ENCODE results near the gene ENTPD2. TPM values are rescaled to one million over a fixed set of nuclear protein-coding genes. Genes with fewer than 3 reads are reported as not detected.
"Not testable (repeated sequence)": the region's sequence is repeated elsewhere in the genome, so short reads cannot be mapped to it uniquely, and the experiment has no call there.

The ENTPD2 gene
- total RNA-seq, 4 donors from 2014 or later, result 3.6 to 17.1 (median 14.1) TPM

GRCh38 chr9:137035937-137036336 is 17.9 kb downstream of the ENTPD2 start:
- H3K4me1 ChIP-seq, result peaks cover 7 to 23% (median 18%) of the 10 kb centered on the region in 4 donors
- no peak for DNase-seq
- no peaks in the 10 kb centered on the region for H3K27me3 ChIP-seq
- 72% methylated on average over 8 of the region's 8 CpGs; no CpG with 5 or more reads in 1 of the 2 donors for WGBS, 2 donors (ENCODE audit: low coverage in 1 of 2)
- no peak overlapping the region for H3K27ac ChIP-seq
- no peak overlapping the region for H3K4me3 ChIP-seq
- H3K9me3 ChIP-seq, result no peaks in the 10 kb centered on the region
- intact Hi-C loops (cut with DNase I; ENCODE audit: low total_unique reads) (loop anchor here (2.0 kb wide), 1 partner anchor 249 kb away; no protein-coding TSS in a partner anchor), in situ Hi-C loops (cut with MboI; ENCODE audit: low pct_ligation_motif_present in 1 of 4, low pct_unique_long_range_greater_than_20kb in 1 of 4, low sequenced_read_pairs in 3 of 4) (loop anchor here in 3 of 4 donors (10.0 to 25.0 kb wide), 2 partner anchors 249 to 251 kb away; partner anchors contain the start of genes CCDC183 (in 2 of the 3) and TMEM141 (in 2 of the 3))
- no peaks in the 10 kb centered on the region for H3K36me3 ChIP-seq
- no peak for TF ChIP-seq POLR2A (IDR thresholded peaks at IDR 0.05)

GRCh38 chr9:137035507-137035834 is 18.4 kb downstream of the ENTPD2 start:
- Histone ChIP-seq H3K36me3 (no peaks in the 10 kb centered on the region), H3K27me3 (no peaks in the 10 kb centered on the region), H3K27ac (no peak overlapping the region), H3K4me3 (no peak overlapping the region), H3K9me3 (no peaks in the 10 kb centered on the region), H3K4me1 (peaks cover 7 to 26% (median 18%) of the 10 kb centered on the region in 4 donors)
- TF ChIP-seq POLR2A (IDR thresholded peaks at IDR 0.05) (no peak), POLR2AphosphoS5 (IDR thresholded peaks at IDR 0.05) (no peak), CTCF (IDR thresholded peaks at IDR 0.05) (no peak), EP300 (IDR thresholded peaks at IDR 0.05; ENCODE audit: low read depth) (no peak)
- in situ Hi-C loops (cut with MboI; ENCODE audit: low pct_ligation_motif_present in 1 of 4, low pct_unique_long_range_greater_than_20kb in 1 of 4, low sequenced_read_pairs in 3 of 4), result loop anchor here in 3 of 4 donors (10.0 to 25.0 kb wide), 2 partner anchors 248 to 251 kb away; partner anchors contain the start of genes CCDC183 (in 2 of the 3) and TMEM141 (in 2 of the 3)
- 34% methylated on average over 9 of the region's 9 CpGs; no CpG with 5 or more reads in 1 of the 2 donors for WGBS, 2 donors (ENCODE audit: low coverage in 1 of 2)
- DNase-seq, result no peak
- intact Hi-C loops (cut with DNase I; ENCODE audit: low total_unique reads), result loop anchor here (2.0 kb wide), 1 partner anchor 249 kb away; no protein-coding TSS in a partner anchor

GRCh38 chr9:137034709-137035506 is 19.0 kb downstream of the ENTPD2 start:
- Histone ChIP-seq H3K27me3 (no peaks in the 10 kb centered on the region), H3K4me3 (no peak overlapping the region), H3K4me1 (peaks cover 7 to 31% (median 19%) of the 10 kb centered on the region in 4 donors), H3K36me3 (no peaks in the 10 kb centered on the region), H3K9me3 (no peaks in the 10 kb centered on the region), H3K27ac (peak overlapping the region; percentile 27 to 66 (median 34))
- in situ Hi-C loops (cut with MboI; ENCODE audit: low pct_ligation_motif_present in 1 of 4, low pct_unique_long_range_greater_than_20kb in 1 of 4, low sequenced_read_pairs in 3 of 4) (loop anchor here in 3 of 4 donors (10.0 to 25.0 kb wide), 2 partner anchors 248 to 250 kb away; partner anchors contain the start of genes CCDC183 (in 2 of the 3) and TMEM141 (in 2 of the 3)), intact Hi-C loops (cut with DNase I; ENCODE audit: low total_unique reads) (loop anchor here (2.0 to 5.0 kb wide), 2 partner anchors 88 to 248 kb away; partner anchors contain the start of gene C8G)
- WGBS, 2 donors (ENCODE audit: low coverage in 1 of 2), result 15% methylated on average over 20 of the region's 24 CpGs; no CpG with 5 or more reads in 1 of the 2 donors
- TF ChIP-seq EP300 (IDR thresholded peaks at IDR 0.05; ENCODE audit: low read depth), result no peak
- TF ChIP-seq CTCF (IDR thresholded peaks at IDR 0.05), result peak; percentile 88 to 95 (median 90)
- no peak for TF ChIP-seq POLR2A (IDR thresholded peaks at IDR 0.05)
- TF ChIP-seq POLR2AphosphoS5 (IDR thresholded peaks at IDR 0.05), result peak in 1 of 3 donors; percentile 22
- DNase-seq, result peak; percentile 85

GRCh38 chr9:137034039-137034708 is 19.7 kb downstream of the ENTPD2 start:
- H3K27ac ChIP-seq, result peak overlapping the region in 3 of 4 donors; percentile 28 to 66 (median 39)
- intact Hi-C loops (cut with DNase I; ENCODE audit: low total_unique reads), result loop anchor here (2.0 to 5.0 kb wide), 2 partner anchors 87 to 247 kb away; partner anchors contain the start of gene C8G

GRCh38 chr9:137033481-137033880 is 20.4 kb downstream of the ENTPD2 start:
- intact Hi-C loops (cut with DNase I; ENCODE audit: low total_unique reads) (loop anchor here (5.0 kb wide), 1 partner anchor 86 kb away; the partner anchor contains the start of gene C8G), in situ Hi-C loops (cut with MboI; ENCODE audit: low pct_ligation_motif_present in 1 of 4, low pct_unique_long_range_greater_than_20kb in 1 of 4, low sequenced_read_pairs in 3 of 4) (loop anchor here in 3 of 4 donors (10.0 to 25.0 kb wide), 2 partner anchors 246 to 249 kb away; partner anchors contain the start of genes CCDC183 (in 2 of the 3) and TMEM141 (in 2 of the 3))
- WGBS, 2 donors (ENCODE audit: low coverage in 1 of 2), result 92 to 95% methylated on average over 4 to 5 of the region's 5 CpGs
- not testable (repeated sequence) for H3K27me3 ChIP-seq, H3K9me3 ChIP-seq, DNase-seq, H3K4me3 ChIP-seq, H3K36me3 ChIP-seq
- Histone ChIP-seq H3K4me1 (peaks cover 15 to 45% (median 31%) of the 10 kb centered on the region in 4 donors), H3K27ac (peak overlapping the region in 1 of 4 donors; percentile 5)

More at GRCh38 chr9:137034039-137034708, 19.7 kb downstream of the ENTPD2 start:
- 34% methylated on average over 13 of the region's 15 CpGs; no CpG with 5 or more reads in 1 of the 2 donors for WGBS, 2 donors (ENCODE audit: low coverage in 1 of 2)
- peaks cover 11 to 38% (median 24%) of the 10 kb centered on the region in 4 donors for H3K4me1 ChIP-seq
- H3K4me3 ChIP-seq, result no peak overlapping the region
- TF ChIP-seq CTCF (IDR thresholded peaks at IDR 0.05) (no peak), EP300 (IDR thresholded peaks at IDR 0.05; ENCODE audit: low read depth) (no peak), POLR2AphosphoS5 (IDR thresholded peaks at IDR 0.05) (no peak), POLR2A (IDR thresholded peaks at IDR 0.05) (no peak)
- no peaks in the 10 kb centered on the region for H3K9me3 ChIP-seq
- DNase-seq, result peak; percentile 73
- in situ Hi-C loops (cut with MboI; ENCODE audit: low pct_ligation_motif_present in 1 of 4, low pct_unique_long_range_greater_than_20kb in 1 of 4, low sequenced_read_pairs in 3 of 4), result loop anchor here in 3 of 4 donors (10.0 to 25.0 kb wide), 2 partner anchors 247 to 249 kb away; partner anchors contain the start of genes CCDC183 (in 2 of the 3) and TMEM141 (in 2 of the 3)
- H3K27me3 ChIP-seq, result no peaks in the 10 kb centered on the region
- H3K36me3 ChIP-seq, result no peaks in the 10 kb centered on the region

All from transverse colon (tissue), 4 donors.